ENCODE data around the gene FAM76A.
"Not testable (repeated sequence)": the region's sequence is repeated elsewhere in the genome, so short reads cannot be mapped to it uniquely, and the experiment has no call there.

FAM76A gene

DNA sequence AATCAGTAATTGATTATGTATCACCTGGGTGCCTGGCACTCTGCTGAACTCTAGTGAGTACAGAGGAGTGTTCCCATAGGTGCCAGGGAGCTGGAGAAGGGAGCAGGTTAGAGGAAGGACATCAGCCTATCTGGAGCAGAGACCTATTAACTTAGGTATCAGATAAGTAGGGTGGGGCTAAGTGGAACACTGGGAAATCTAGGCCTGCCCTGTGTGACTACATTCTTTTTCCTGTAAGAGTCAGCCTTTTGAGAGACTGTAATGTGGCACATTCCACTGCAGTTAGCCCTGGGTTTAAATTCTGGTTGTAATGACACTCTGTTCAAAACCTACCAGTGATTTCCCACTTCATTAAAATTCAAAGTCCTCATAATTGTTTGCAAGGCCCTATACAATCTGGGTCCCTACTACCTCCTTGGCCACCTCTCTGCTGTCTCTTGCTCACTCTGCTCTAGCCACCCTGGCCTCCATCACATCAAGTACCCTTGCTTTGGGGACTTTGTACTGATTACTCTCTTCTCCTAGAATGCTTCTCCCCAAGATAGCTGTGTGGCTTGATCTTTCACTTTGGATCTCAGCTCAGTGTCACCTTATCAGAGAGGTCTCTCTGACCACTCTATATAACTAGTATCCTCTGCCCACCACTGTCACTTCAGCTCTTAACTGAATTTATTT, 60.2 kb downstream of the FAM76A start:
- Histone ChIP-seq H3K4me1 (ENCODE audit: insufficient read depth, low read length) (no peaks in the 10 kb centered on the region), H3K9me3 (ENCODE audit: low read length) (no peaks in the 10 kb centered on the region), H3K4me3 (ENCODE audit: low read depth in 1 of 2, low read length in 2 of 2) (no peak overlapping the region), H3K27me3 (ENCODE audit: control insufficient read depth in 1 of 2, insufficient read depth in 2 of 2, low read length in 2 of 2) (no peaks in the 10 kb centered on the region), H3K36me3 (ENCODE audit: insufficient read depth, low read length) (peaks cover 11% of the 10 kb centered on the region), H3K27ac (ENCODE audit: low read depth, low read length) (no peak overlapping the region), H3K9ac (ENCODE audit: low read length) (no peak overlapping the region)

DNA sequence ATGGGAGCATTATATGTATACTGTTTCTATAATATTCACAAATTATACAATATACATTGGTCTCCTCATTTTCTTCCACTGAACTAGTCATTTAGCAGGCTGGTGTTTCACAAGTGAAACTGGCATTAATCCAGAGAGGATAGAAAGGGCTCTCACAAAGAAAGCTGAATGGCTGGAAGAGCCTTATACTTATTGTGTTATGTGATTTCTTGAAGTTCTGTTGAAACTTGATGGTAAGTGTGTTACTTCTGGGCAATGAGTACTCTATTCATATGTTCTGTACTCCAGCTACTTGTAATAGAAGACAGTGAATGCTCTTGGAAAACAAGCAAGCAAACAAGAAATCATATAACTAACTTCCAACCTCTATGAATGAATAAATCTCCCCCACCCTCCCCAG, 62.1 kb downstream of the FAM76A start:
- Histone ChIP-seq H3K4me3 (ENCODE audit: low read depth in 1 of 2, low read length in 2 of 2) (no peak overlapping the region), H3K9me3 (ENCODE audit: low read length) (no peaks in the 10 kb centered on the region), H3K27ac (ENCODE audit: low read depth, low read length) (no peak overlapping the region), H3K27me3 (ENCODE audit: control insufficient read depth in 1 of 2, insufficient read depth in 2 of 2, low read length in 2 of 2) (no peaks in the 10 kb centered on the region), H3K36me3 (ENCODE audit: insufficient read depth, low read length) (peaks cover 17% of the 10 kb centered on the region), H3K9ac (ENCODE audit: low read length) (no peak overlapping the region), H3K4me1 (ENCODE audit: insufficient read depth, low read length) (no peaks in the 10 kb centered on the region)

DNA sequence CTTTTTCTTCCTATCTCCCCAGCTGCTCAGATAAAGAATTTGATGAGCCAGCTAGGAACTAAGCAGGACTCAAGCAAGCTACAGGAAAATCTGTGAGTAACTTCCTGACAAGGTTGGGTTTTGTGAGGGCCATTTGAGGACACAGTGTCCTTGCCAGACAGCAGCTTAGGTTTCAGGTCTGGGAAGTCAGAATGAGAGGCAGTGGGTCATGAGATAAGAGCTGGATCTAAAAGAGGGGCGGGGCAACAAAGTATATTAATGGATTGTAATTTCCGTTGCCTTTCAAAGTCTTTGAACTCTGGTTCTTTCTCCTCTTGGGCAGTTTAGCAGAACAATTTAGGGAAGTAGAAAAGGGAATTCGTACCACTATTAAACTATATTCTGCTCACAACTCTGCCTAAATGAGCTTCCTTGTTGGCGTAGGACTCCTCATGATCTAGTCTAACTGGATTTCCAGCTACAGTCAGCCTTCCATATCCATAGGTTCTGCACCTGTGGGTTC, 63.8 kb downstream of the FAM76A start:
- H3K36me3 ChIP-seq (ENCODE audit: insufficient read depth, low read length), result peaks cover 32% of the 10 kb centered on the region
- H3K9ac ChIP-seq (ENCODE audit: low read length), result no peak overlapping the region
- H3K4me1 ChIP-seq (ENCODE audit: insufficient read depth, low read length), result no peaks in the 10 kb centered on the region
- no peaks in the 10 kb centered on the region for H3K27me3 ChIP-seq (ENCODE audit: control insufficient read depth in 1 of 2, insufficient read depth in 2 of 2, low read length in 2 of 2)
- no peak overlapping the region for H3K27ac ChIP-seq (ENCODE audit: low read depth, low read length)
- no peaks in the 10 kb centered on the region for H3K9me3 ChIP-seq (ENCODE audit: low read length)
- H3K4me3 ChIP-seq (ENCODE audit: low read depth in 1 of 2, low read length in 2 of 2), result no peak overlapping the region

DNA sequence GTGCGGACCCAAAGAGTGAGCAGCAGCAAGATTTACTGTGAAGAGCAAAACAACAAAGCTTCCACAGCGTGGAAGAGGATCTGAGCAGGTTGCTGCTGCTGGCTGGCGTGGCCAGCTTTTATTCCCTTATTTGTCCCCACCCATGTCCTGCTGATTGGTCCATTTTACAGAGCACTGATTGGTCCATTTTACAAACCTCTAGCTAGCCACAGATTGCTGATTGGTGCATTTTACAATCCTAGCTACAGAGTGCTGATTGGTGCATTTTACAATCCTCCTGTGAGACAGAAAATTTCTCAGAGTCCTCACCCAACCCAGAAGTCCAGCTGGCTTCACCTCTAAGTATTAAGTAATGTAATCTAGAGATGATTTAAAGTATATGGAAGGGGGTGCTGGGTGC, 64.5 kb downstream of the FAM76A start:
- H3K9ac ChIP-seq (ENCODE audit: low read length); H3K4me1 ChIP-seq (ENCODE audit: insufficient read depth, low read length); H3K27ac ChIP-seq (ENCODE audit: low read depth, low read length); H3K4me3 ChIP-seq (ENCODE audit: low read depth in 1 of 2, low read length in 2 of 2); H3K27me3 ChIP-seq (ENCODE audit: control insufficient read depth in 1 of 2, insufficient read depth in 2 of 2, low read length in 2 of 2); H3K9me3 ChIP-seq (ENCODE audit: low read length): not testable (repeated sequence)
- H3K36me3 ChIP-seq (ENCODE audit: insufficient read depth, low read length), result peaks cover 38% of the 10 kb centered on the region

DNA sequence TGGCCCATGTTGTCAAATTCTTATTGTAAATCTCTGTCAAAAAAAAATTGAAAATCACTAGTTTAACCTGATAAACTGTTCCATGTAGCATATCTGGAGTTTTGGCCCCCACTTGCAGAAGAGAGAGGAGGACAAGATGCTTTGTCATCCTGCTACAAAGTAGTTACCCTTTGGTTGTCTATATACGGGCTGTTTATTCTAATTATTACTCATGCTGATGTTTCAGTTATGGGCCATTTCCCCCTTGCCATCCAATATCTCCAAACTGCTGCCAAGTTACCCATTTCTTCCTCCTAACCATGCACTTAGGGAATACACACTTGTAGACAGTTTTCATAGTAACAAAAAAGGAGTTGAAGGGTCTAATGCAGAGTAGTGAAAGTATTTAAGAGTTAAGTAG, 69.8 kb downstream of the FAM76A start:
- H3K4me1 ChIP-seq (ENCODE audit: insufficient read depth, low read length), result no peaks in the 10 kb centered on the region
- no peaks in the 10 kb centered on the region for H3K9me3 ChIP-seq (ENCODE audit: low read length)
- H3K27ac ChIP-seq (ENCODE audit: low read depth, low read length), result no peak overlapping the region
- no peaks in the 10 kb centered on the region for H3K27me3 ChIP-seq (ENCODE audit: control insufficient read depth in 1 of 2, insufficient read depth in 2 of 2, low read length in 2 of 2)
- H3K4me3 ChIP-seq (ENCODE audit: low read depth in 1 of 2, low read length in 2 of 2), result no peak overlapping the region
- H3K36me3 ChIP-seq (ENCODE audit: insufficient read depth, low read length), result peaks cover 59% of the 10 kb centered on the region
- H3K9ac ChIP-seq (ENCODE audit: low read length), result no peak overlapping the region

DNA sequence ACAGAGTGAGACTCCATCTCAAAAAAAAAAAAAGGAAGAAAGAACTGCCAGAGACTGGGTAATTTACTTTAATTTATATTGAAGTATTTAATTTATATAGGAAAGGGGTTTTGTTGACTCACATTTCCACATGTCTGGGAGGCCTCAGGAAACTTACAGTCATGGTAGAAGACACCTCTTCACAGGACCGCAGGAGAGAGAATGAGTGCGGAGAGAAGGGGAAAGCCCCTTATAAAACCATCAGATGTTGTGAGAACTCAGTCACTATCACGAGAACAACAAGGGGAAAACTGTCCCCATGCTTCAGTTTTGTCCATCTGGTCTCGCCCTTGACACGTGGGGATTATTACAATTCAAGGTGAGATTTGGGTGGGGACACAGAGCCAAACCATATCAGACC, 79.0 kb downstream of the FAM76A start:
- Histone ChIP-seq H3K9me3 (ENCODE audit: low read length) (no peaks in the 10 kb centered on the region), H3K36me3 (ENCODE audit: insufficient read depth, low read length) (peaks cover 43% of the 10 kb centered on the region), H3K27ac (ENCODE audit: low read depth, low read length) (no peak overlapping the region), H3K27me3 (ENCODE audit: control insufficient read depth in 1 of 2, insufficient read depth in 2 of 2, low read length in 2 of 2) (no peaks in the 10 kb centered on the region), H3K4me1 (ENCODE audit: insufficient read depth, low read length) (no peaks in the 10 kb centered on the region), H3K4me3 (ENCODE audit: low read depth in 1 of 2, low read length in 2 of 2) (no peak overlapping the region), H3K9ac (ENCODE audit: low read length) (no peak overlapping the region)

DNA sequence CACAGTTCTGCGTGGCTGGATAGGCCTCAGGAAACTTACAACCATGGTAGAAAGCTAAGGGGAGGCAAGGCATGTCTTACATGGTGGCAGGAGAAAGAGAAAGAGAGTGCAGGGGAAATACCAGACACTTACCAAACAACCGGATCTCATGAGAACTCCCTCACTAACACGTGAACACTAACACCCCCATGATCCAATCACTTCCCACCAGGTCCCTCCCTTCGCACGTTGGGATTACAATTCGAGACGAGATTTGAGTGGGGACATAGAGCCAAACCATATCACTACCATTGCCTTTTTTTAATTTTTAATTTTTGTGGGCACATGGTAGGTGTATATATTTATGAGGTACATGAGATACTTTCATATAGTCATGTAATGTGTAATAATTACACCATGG, 81.0 kb downstream of the FAM76A start:
- Histone ChIP-seq H3K9me3 (ENCODE audit: low read length) (no peaks in the 10 kb centered on the region), H3K4me1 (ENCODE audit: insufficient read depth, low read length) (no peaks in the 10 kb centered on the region), H3K27me3 (ENCODE audit: control insufficient read depth in 1 of 2, insufficient read depth in 2 of 2, low read length in 2 of 2) (no peaks in the 10 kb centered on the region), H3K4me3 (ENCODE audit: low read depth in 1 of 2, low read length in 2 of 2) (no peak overlapping the region), H3K27ac (ENCODE audit: low read depth, low read length) (no peak overlapping the region), H3K36me3 (ENCODE audit: insufficient read depth, low read length) (peaks cover 23% of the 10 kb centered on the region), H3K9ac (ENCODE audit: low read length) (no peak overlapping the region)

DNA sequence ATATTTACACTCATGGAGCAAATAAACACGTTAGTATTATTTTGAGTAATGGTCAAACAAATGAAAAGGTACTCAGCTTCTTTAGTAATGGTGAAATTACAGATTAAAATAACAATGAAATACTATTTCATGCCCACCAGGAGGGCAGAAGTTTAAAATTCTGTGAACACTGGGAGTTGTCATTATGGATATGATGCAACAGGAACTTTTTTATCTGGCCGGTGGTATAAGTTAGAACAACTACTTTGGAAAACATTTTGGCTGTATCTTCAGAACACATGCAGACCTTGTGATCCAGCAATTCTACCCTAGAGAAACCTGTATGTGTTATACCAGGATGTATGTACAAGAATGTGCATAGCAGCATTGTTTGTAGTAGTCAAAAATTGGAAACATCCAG, 81.6 kb downstream of the FAM76A start:
- Histone ChIP-seq H3K36me3 (ENCODE audit: insufficient read depth, low read length) (peaks cover 17% of the 10 kb centered on the region), H3K27me3 (ENCODE audit: control insufficient read depth in 1 of 2, insufficient read depth in 2 of 2, low read length in 2 of 2) (no peaks in the 10 kb centered on the region), H3K9me3 (ENCODE audit: low read length) (no peaks in the 10 kb centered on the region), H3K9ac (ENCODE audit: low read length) (no peak overlapping the region), H3K27ac (ENCODE audit: low read depth, low read length) (no peak overlapping the region), H3K4me1 (ENCODE audit: insufficient read depth, low read length) (no peaks in the 10 kb centered on the region), H3K4me3 (ENCODE audit: low read depth in 1 of 2, low read length in 2 of 2) (no peak overlapping the region)

DNA sequence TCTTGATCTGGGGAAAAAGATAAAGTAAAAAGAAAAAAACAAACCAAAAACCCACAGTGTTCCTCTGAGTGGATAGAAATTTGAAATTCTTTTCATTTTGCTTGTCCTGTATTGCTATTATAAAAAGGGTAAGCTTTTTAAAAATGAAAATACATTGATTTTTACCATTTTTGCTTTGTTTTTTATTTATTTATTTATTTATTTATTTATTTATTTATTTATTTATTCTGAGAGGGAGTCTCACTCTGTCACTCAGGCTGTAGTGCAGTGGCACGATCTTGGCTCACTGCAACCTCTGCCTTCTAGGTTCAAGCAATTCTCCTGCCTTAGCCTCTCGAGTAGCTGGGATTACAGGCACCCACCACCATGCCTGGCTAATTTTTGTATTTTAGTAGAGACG, 82.4 kb downstream of the FAM76A start:
- H3K4me3 ChIP-seq (ENCODE audit: low read depth in 1 of 2, low read length in 2 of 2); H3K4me1 ChIP-seq (ENCODE audit: insufficient read depth, low read length); H3K9ac ChIP-seq (ENCODE audit: low read length); H3K27me3 ChIP-seq (ENCODE audit: control insufficient read depth in 1 of 2, insufficient read depth in 2 of 2, low read length in 2 of 2); H3K27ac ChIP-seq (ENCODE audit: low read depth, low read length); H3K9me3 ChIP-seq (ENCODE audit: low read length): not testable (repeated sequence)
- H3K36me3 ChIP-seq (ENCODE audit: insufficient read depth, low read length), result peaks cover 17% of the 10 kb centered on the region

DNA sequence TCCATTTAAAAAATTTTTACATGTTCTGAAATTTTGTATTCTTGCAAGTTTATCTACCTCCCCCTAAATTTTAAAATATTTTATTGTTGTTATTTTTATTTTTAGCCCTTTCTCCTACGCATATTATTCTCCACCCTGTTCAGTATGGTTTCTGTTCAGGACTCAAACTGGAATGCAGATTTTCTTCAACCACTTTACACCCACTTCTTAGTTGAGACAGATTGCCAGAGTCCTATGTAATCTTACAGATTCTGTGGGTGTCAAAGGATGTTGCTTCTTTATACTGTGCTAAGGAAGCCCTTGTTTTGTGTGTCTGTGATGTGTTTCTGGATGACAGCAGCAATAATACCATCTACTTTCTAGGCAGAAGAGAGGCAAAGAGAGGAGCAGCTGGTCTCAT, 84.1 kb downstream of the FAM76A start:
- Histone ChIP-seq H3K36me3 (ENCODE audit: insufficient read depth, low read length) (peaks cover 17% of the 10 kb centered on the region), H3K9me3 (ENCODE audit: low read length) (no peaks in the 10 kb centered on the region), H3K27me3 (ENCODE audit: control insufficient read depth in 1 of 2, insufficient read depth in 2 of 2, low read length in 2 of 2) (no peaks in the 10 kb centered on the region), H3K4me3 (ENCODE audit: low read depth in 1 of 2, low read length in 2 of 2) (no peak overlapping the region), H3K27ac (ENCODE audit: low read depth, low read length) (no peak overlapping the region), H3K9ac (ENCODE audit: low read length) (no peak overlapping the region), H3K4me1 (ENCODE audit: insufficient read depth, low read length) (no peaks in the 10 kb centered on the region)

DNA sequence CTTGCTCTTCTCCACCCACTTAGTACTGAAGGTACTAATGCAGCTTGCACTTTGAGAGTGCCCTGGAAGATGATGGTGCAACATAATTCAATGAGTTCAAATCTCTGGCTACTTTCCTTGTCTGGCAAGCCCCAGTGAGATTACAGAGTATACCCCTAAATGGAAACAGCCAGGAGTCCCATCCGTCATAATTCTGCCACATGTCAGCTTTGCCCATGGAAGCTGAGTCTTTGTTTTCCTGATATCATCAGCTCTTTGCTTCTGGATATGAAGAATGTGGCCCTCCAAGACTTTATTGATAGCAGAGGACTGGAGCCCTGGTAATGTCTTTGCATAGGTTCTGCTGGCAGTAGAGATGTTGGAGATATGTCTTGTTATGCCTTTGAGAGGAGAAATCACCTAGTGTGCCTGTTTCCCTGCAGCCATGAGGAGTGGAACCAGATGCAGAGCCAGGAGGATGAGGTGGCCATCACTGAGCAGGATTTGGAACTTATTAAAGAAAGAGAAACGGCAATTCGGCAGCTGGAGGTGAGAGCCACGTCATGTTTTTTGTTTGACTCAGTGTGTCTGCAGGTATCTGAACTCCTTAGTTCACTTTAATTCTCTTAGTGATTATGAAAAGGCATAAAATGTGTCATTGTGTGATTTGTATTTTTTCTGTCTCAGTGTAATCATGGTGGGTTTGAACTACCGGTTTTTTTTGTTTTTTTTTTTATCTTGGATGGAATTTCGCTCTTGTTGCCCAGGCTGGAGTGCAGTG, 86.2 kb downstream of the FAM76A start:
- H3K9ac ChIP-seq (ENCODE audit: low read length), result no peak overlapping the region
- no peaks in the 10 kb centered on the region for H3K27me3 ChIP-seq (ENCODE audit: control insufficient read depth in 1 of 2, insufficient read depth in 2 of 2, low read length in 2 of 2)
- no peak overlapping the region for H3K27ac ChIP-seq (ENCODE audit: low read depth, low read length)
- H3K4me3 ChIP-seq (ENCODE audit: low read depth in 1 of 2, low read length in 2 of 2), result no peak overlapping the region
- H3K36me3 ChIP-seq (ENCODE audit: insufficient read depth, low read length), result peaks cover 16% of the 10 kb centered on the region
- H3K4me1 ChIP-seq (ENCODE audit: insufficient read depth, low read length), result no peaks in the 10 kb centered on the region
- H3K9me3 ChIP-seq (ENCODE audit: low read length), result no peaks in the 10 kb centered on the region

Data from muscle layer of colon (tissue), 2 donors.